RWPE1 (cell line): Measurements from ENCODE around the gene PCDH11X.
"Not testable (repeated sequence)": the region's sequence is repeated elsewhere in the genome, so short reads cannot be mapped to it uniquely, and the experiment has no call there.

ENCODE experiments used
- CTCF ChIA-PET: fragments of 350-600 bp; sonication (Branson Sonifier 250); formaldehyde crosslinking; extraction: SDS; loops from one replicate; lab custom pipeline; 2021; lab: Yijun Ruan, JAX
- POLR2A ChIA-PET: fragments of 400-600 bp; formaldehyde crosslinking; extraction: SDS; loops from one replicate; lab custom pipeline; 2020; ENCODE audit warnings: antibody characterized with exemption; ENCODE audit not compliant: low non-redundant PET; lab: Yijun Ruan, JAX
- DNase-seq: peaks from one replicate; pipeline ENCODE4 v3.0.0; 2012; ENCODE audit warnings: low spot score
- H3K27ac ChIP-seq: fragments of 450-650 bp; 2 replicates; pipeline ENCODE4 v1.5.1; 2017

The PCDH11X gene

GRCh38 chrX:91779135-91779534 is at the start of gene PCDH11X:
Gene PCDH11X, plus strand, starts transcription at chrX:91779375. Its CDS starts 56,130 bp downstream, at chrX:91835505.
- POLR2A ChIA-PET, H3K27ac ChIP-seq: not testable (repeated sequence)

GRCh38 chrX:91747446-91747845 is 31.7 kb upstream of the PCDH11X start:
- DNase-seq, CTCF ChIA-PET, H3K27ac ChIP-seq, POLR2A ChIA-PET: not testable (repeated sequence)

More at GRCh38 chrX:91779135-91779534, at the start of gene PCDH11X:
- CTCF ChIA-PET, DNase-seq: not testable (repeated sequence)

GRCh38 chrX:91753022-91753421 is 26.2 kb upstream of the PCDH11X start:
- DNase-seq, CTCF ChIA-PET, POLR2A ChIA-PET, H3K27ac ChIP-seq: not testable (repeated sequence)

GRCh38 chrX:91770619-91771488 is 8.3 kb upstream of the PCDH11X start:
- CTCF ChIA-PET, DNase-seq, POLR2A ChIA-PET, H3K27ac ChIP-seq: not testable (repeated sequence)

GRCh38 chrX:91773943-91774342 is 5.2 kb upstream of the PCDH11X start:
- CTCF ChIA-PET, DNase-seq: not testable (repeated sequence)

GRCh38 chrX:91780008-91780407 is 833 bp downstream of the PCDH11X start:
- POLR2A ChIA-PET, H3K27ac ChIP-seq, DNase-seq, CTCF ChIA-PET: not testable (repeated sequence)

More at GRCh38 chrX:91773943-91774342, 5.2 kb upstream of the PCDH11X start:
- H3K27ac ChIP-seq, POLR2A ChIA-PET: not testable (repeated sequence)

- H3K27ac ChIP-seq, DNase-seq, CTCF ChIA-PET, POLR2A ChIA-PET: not testable (repeated sequence)
Measured at GRCh38 chrX:91780698-91781097, 1.5 kb downstream of the PCDH11X start.

GRCh38 chrX:91781553-91782298 is 2.6 kb downstream of the PCDH11X start:
- H3K27ac ChIP-seq, DNase-seq, CTCF ChIA-PET, POLR2A ChIA-PET: not testable (repeated sequence)

GRCh38 chrX:91782825-91783224 is 3.6 kb downstream of the PCDH11X start:
- POLR2A ChIA-PET, CTCF ChIA-PET, DNase-seq, H3K27ac ChIP-seq: not testable (repeated sequence)

GRCh38 chrX:91817537-91817936 is 38.4 kb downstream of the PCDH11X start:
- POLR2A ChIA-PET, H3K27ac ChIP-seq, DNase-seq, CTCF ChIA-PET: not testable (repeated sequence)

GRCh38 chrX:91825321-91825720 is 46.1 kb downstream of the PCDH11X start:
- H3K27ac ChIP-seq, DNase-seq, CTCF ChIA-PET, POLR2A ChIA-PET: not testable (repeated sequence)
